GM19328 (cell line): Measurements from ENCODE around the gene GLOD5.

Source experiments
- ATAC-seq: cut with Tn5 transposase; IDR thresholded peaks from one replicate; pipeline ENCODE4 v1.9.1; 2021; ENCODE audit warnings: mild to moderate bottlenecking, moderate library complexity; ENCODE audit not compliant: unreplicated experiment

Gene GLOD5

DNA sequence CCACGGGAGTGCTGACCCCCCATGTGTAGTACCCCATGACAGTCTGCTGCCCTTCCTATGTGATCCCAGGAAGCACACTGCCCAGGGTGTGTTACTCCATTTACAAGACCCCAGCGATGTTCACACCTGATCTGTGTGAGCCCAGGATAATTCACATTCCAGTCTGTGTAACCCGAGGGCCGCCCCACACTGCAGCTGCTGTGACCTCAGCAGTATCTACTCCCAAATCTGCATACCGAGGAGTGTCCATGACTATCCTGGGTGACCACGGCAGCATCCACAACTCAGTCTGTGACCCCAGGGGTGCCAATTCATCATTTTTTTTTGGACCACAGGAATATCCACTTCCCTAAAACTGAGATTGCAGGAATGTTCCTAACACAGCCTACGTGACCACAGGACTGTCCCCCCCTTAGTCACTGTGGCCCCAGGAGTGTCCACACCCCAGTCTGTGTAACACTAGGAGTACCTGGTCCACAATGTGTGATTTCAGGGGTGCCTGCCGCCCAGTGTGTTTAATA is 7.8 kb upstream of the GLOD5 start:
- no peak for ATAC-seq

- ATAC-seq, result no peak
Observed at GRCh38 chrX:48754238-48754637, 7.3 kb upstream of the GLOD5 start.

DNA sequence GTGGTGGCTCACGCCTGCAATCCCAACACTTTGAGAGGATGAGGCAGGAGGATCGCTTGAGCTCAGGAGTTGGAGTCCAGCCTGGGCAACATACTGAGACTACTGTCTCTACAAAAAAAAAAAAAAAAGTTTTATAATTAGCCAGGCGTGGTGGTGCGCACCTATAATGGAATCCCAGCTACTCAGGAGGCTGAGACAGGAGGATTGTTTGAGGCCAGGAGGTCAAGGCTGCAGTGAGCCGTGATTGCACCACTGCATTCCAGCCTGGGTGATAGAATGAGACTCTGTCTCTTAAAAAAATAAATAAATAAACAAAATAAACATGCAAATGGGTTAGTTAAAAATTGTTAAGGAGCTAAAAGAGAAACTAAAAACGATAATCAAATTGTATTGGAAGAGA is 7.7 kb downstream of the GLOD5 start:
- ATAC-seq, result no peak

DNA sequence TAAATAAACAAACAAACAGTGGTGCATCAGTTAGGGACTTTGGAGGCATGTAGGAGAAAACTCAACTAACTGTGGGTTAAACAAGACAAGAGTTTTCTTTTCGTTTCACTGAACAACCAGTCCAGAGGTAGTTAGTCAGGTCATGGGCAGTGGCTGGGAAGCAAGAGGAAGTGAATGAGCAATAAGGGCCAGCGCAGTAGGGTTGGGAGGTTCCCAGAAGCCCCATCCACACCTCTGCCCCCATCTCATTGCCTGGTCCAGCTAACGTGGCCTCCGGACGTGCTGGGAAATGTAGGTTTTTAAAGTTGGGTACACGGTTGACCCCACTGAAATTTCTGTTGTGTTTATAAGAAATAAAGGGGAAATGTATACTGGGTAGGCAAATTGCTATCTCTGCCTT is 8.7 kb downstream of the GLOD5 start:
- ATAC-seq, result no peak

DNA sequence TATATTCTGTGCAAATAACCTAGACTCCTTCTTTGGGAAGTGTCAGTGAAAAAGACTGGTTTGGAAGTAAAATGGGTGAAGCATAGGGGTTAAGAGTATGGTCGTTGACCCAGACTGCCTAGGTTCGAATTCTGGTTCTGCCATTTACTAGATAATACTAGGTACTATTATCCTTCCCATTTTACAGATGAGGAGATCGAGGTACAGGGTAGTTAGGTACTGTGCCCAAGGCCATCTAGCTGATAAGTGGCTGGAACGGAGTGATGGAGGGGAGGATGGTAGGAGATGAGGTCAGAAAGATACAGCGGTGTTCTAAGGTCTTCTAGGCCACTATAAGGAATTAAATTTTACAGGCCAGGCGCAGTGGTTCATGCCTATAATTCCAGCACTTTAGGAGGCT is 11.1 kb downstream of the GLOD5 start:
- ATAC-seq, result no peak

- no peak for ATAC-seq
Observed at GRCh38 chrX:48776818-48777439, 15.4 kb downstream of the GLOD5 start.

DNA sequence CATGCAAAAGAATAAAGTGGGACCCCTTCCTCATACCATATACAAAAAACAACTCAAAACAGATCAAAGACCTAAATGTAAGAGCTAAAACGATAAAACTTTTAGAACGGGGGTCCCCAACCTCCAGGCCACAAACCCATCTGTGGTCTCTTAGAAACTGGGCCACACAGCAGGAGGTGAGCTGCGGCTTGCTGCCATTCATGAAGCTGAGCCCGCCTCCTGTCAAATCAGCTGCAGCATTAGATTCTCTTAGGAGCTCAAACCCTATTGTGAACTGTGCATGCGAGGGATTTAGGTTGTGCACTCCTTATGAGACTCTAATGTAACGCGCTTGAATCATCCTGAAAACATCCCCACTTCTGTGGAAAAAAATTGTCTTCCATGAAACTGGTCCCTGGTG is 17.9 kb downstream of the GLOD5 start:
- no peak for ATAC-seq

- ATAC-seq, result no peak
Observed at GRCh38 chrX:48781705-48782104, 20.2 kb downstream of the GLOD5 start.

GRCh38 chrX:48782216-48782615 is 20.7 kb downstream of the GLOD5 start:
- ATAC-seq, result no peak

DNA sequence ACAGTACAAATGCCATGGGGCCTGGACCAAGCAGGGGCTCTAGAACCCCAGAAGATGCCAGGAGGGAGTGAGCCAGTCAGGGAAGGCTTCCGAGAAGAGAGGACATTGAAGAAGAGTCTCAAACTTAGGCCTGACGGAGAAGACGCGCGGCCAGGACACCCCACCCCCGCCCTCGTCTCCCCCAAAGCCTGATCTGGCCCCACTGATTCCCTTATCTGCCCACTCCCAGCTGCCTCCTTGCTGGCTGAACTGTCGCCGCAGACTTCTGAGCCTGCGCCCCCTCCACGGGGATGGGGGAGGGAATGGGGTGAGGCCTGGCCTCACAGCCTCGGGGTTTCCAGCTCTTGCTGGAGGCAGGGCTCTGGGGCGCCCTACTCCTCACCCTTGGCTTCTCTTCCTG is 21.2 kb downstream of the GLOD5 start:
- no peak for ATAC-seq

- no peak for ATAC-seq
Observed at GRCh38 chrX:48784726-48785125, 23.2 kb downstream of the GLOD5 start.

DNA sequence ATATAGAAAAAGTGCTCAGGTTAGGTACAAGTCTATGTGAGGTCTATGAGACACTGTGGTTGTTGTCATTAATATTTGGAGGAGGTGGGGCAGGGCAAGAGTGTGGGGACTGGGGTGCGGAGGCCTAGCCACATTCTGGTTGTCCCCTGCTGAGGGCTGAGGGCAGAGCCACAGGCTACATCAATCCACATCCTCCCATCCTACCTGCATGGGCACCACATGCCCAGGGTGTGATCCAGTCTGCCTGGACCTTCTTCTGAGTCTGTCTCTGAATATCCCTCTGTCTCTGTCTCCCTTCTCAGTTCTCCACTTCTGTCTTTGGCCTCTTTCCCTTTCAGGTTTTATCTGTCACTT is 23.6 kb downstream of the GLOD5 start:
- no peak for ATAC-seq

GRCh38 chrX:48785540-48786214 is 24.1 kb downstream of the GLOD5 start:
- ATAC-seq, result no peak

- ATAC-seq, result no peak
Observed at GRCh38 chrX:48786341-48786800, 24.8 kb downstream of the GLOD5 start, which contains the start of gene GATA1. Gene GATA1, plus strand, starts transcription at chrX:48786590. Its CDS starts 4,520 bp downstream, at chrX:48791110.

GRCh38 chrX:48786825-48787504 is 25.4 kb downstream of the GLOD5 start:
- ATAC-seq, result no peak

DNA sequence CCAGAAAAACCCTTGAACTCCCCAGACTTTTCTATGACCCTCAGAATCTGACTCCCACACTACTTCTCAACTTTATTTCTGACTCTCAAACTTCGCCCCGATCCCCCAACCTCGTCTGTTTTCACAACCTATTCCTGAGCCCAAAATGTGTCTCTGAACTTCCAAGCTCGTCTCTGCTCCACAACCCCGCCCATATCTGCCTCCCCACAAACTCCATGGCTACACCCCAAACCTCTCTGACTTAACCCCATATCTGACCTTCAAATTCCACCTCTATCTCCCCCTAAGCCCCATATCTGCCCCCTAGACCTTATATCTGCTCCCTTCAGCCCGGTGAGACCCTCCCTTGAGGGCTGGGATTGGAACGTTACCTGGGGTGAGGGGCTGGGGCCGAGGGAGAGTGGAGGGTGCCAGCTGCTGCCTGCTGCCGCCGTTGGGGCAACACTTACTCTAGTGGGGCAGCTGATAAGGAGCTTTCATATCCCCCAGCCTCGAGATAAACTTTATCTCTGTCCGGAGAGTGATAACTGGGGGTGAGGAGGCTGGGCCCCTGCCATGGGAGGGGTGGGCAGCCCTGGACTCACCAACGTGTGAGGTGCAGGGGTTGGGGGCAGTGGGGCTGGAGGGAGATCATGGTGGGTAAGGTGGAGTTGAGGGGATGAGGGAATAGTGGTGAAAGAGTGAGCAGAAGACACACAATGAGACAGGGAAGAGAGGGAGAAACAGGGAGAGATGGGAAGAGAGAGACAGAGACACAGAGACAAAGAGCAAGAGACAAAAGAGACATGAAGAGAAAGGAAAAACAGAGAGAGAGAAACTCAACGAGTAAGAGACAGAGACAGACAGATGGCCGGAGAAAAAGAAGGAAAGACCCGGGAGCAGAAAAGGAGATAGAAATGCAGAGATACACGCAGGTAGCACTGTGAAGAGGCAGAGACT is 26.2 kb downstream of the GLOD5 start:
- no peak for ATAC-seq

DNA sequence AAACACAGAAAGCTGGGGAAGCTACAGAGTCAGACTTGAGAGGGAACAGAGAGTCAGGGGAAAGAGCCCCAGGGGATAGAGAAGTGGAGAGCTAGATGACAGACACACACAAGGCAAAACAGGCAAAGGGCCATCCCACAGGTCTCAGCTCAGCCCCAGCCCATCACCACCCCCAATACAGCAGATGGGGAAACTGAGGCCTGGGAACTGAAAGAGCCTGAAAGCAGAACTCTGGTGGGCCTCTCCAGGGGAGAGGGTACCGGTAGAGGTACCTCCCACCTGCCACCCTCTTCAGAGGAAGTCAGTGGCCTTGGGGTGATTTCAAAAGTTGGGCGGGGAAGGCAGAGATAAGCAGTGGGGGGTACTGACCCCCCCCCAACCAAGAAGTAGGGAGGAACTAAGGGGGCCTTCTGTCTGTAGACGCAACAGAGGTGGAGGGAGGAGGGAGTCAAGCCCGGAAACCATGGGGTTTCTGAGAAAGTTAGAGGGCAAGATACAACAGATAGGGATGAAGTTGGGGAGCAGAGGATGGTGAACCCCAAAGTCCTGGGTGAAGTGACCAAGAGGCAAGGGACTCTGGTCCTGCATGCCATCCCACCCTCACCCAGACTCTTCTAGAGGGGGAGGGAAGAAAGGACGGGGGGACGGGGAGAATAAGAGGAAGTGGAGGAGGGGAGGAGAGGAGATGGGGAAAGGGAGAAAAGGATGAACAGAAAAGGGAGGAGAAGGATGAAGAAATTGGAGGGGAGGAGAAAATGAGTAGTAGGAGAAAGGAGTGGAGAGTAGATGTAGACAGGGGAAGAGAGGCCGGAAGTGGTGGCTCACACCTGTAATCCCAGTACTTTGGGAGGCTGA is 28.0 kb downstream of the GLOD5 start:
- no peak for ATAC-seq

DNA sequence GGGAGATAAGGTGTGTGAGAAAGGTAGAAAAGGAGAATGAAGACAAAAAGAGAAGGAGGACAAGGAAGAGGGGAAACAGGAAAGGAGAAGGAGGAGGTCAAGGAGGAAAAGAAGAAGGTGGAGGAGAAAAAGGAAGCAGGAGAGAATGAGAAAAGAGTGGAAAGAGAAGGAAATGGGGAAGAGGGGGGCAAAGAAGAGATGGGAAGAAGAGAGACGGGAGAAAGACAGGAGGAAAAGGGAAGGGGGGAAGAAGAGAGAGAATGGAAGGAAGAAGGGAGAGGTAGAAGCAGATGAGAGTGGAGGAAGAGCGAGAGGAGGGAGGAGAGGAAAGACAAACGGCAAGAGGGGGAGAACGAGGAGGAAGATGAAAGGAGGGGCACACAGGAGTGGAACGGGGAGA is 28.9 kb downstream of the GLOD5 start:
- no peak for ATAC-seq

- no peak for ATAC-seq
Observed at GRCh38 chrX:48791063-48791820, 29.7 kb downstream of the GLOD5 start.
